ENCODE data around the gene ERBB4.

- no peak for TF ChIP-seq CTCF (IDR thresholded peaks at IDR 0.05)
- TF ChIP-seq POLR2A (IDR thresholded peaks at IDR 0.05): no peak
- no peak for TF ChIP-seq POLR2AphosphoS5 (IDR thresholded peaks at IDR 0.05)
Measured at GRCh38 chr2:212022966-212023365, 515.6 kb downstream of the ERBB4 start.

Measured in prostate gland (tissue), 2 donors.